SKM-1 (cell line): Measurements from ENCODE around the gene HIC1.

Experiments used
- DNase-seq: peaks from one replicate; lab custom pipeline; 2025; ENCODE audit not compliant: unreplicated experiment; lab: John Stamatoyannopoulos, UW

The HIC1 gene

GRCh38 chr17:2094891-2095535 lies 40.1 kb downstream of the HIC1 start:
- no peak for DNase-seq

GRCh38 chr17:2095536-2095910 lies 40.6 kb downstream of the HIC1 start:
- DNase-seq = no peak

DNA sequence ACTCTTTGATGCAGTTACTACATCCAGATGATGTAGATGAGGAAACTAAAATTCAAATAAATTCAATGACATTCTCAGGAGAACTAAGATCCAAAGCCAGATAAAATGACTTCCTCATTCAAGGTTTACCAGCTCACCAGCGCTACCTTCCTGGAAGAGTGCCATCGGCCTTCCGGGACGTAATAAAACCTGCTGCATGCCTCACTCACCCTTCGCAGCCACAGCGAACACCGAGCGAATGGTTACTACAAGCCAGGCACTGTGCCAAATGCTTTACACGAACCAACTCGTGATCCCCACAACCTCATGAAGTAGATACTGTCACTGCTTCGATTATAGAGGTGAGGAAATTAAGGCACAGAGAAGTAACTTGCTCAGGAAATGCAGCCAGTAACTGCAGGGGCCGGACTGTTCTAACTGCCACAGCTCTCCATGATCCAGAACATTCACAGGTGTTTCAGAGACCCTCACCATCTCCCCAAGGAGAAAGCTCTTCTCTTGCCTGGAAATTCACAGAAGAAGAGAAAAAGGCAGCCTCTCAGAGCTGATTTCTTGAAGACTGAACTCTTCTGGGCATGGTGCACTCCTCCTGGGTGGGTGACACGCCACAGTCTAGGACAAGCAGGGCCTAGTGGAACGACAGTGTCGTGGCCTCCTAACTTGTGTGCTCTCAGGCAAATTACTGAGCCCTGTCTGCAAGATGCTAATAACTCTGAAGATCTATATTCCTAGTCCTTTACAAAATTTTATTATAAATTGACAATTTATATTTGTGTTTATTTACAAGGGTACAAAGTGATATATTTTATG lies 46.8 kb downstream of the HIC1 start:
- DNase-seq = no peak

GRCh38 chr17:2102931-2103809 lies 48.3 kb downstream of the HIC1 start:
- no peak for DNase-seq

GRCh38 chr17:2105663-2106062 lies 50.8 kb downstream of the HIC1 start:
- no peak for DNase-seq

DNA sequence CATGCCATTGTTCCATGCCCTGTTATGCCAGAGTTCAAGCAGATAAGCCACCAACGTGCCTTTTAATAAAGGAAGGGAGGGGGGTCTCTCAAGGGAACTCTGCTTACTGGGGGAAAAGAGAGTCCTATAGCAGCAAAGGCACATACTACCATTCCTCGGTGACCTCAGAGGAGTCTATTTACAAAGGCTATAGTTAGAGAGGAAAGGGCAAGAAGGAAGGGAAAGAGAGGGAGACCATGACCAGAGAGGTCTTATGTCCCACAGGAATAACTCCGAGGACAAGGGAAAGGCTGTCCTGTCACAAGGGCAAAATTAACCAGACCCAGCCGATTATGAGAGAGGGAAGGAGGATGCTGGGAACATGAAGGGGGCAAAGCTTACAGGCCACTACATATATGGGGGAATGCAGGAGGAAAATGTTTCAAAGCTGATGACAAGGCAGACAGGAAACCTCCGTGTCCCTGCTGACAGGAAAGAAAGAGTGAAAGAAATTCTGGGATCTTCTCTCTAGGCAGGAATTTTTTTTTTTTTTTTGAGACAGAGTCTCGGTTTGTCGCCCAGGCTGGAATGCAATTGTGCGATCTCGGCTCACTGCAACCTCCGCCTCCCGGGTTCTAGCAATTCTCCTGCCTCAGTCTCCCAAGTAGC lies 51.5 kb downstream of the HIC1 start:
- DNase-seq = no peak

- no peak for DNase-seq
Observed at GRCh38 chr17:2107050-2107449, 52.1 kb downstream of the HIC1 start.

- DNase-seq = no peak
Observed at GRCh38 chr17:2107506-2107905, 52.6 kb downstream of the HIC1 start.

- no peak for DNase-seq
Observed at GRCh38 chr17:2108170-2108569, 53.3 kb downstream of the HIC1 start.

DNA sequence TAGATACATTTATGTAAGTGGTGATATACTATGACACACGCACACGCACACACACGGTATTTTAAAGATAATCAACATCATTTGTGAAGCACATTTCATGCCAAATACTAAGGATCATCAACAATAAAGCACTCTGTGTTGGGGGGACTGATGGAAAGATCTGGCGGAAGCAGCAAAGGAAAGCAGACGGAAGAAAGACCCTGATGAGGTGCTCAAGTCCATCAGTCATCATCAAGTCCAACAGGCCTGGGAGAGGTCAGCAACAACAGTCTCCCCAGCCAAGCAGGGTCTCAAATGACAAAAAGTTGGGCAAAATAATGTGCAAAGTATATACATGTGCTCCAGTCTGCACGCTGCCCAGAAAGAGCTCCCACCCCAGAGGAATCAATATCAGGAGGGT lies 55.5 kb downstream of the HIC1 start:
- no peak for DNase-seq

GRCh38 chr17:2111691-2112090 lies 56.8 kb downstream of the HIC1 start:
- no peak for DNase-seq
